Measurements from ENCODE around the gene UBE2O.
A peak's percentile ranks its signal among the peaks of the same experiment; 100 is the strongest.

UBE2O gene

DNA sequence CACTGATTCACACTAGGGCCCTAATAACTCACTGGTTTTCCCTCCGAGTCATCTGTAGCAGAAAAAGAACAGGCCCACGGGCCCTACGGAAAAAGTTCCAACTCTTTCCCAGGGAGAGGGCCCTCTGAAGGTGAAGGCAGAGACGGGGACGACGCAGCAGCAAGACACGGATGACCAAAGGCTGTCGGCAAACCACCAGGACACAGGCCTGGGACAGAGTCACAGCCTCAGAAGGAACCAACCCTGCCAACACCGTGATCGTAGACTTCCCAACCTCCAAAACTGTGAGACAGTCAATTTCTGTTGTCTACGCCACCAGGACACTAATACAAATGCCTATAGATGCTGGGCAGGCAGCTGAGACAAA, 73.7 kb downstream of the UBE2O start:
- DNase-seq (ENCODE audit: low read depth): no peak
- TF ChIP-seq MYC (IDR thresholded peaks at IDR 0.05; ENCODE audit: low read depth, low read length) (no peak), POLR2A (IDR thresholded peaks at IDR 0.05; ENCODE audit: extremely low read depth, insufficient read length) (no peak)
- TF ChIP-seq, protein P1, sequence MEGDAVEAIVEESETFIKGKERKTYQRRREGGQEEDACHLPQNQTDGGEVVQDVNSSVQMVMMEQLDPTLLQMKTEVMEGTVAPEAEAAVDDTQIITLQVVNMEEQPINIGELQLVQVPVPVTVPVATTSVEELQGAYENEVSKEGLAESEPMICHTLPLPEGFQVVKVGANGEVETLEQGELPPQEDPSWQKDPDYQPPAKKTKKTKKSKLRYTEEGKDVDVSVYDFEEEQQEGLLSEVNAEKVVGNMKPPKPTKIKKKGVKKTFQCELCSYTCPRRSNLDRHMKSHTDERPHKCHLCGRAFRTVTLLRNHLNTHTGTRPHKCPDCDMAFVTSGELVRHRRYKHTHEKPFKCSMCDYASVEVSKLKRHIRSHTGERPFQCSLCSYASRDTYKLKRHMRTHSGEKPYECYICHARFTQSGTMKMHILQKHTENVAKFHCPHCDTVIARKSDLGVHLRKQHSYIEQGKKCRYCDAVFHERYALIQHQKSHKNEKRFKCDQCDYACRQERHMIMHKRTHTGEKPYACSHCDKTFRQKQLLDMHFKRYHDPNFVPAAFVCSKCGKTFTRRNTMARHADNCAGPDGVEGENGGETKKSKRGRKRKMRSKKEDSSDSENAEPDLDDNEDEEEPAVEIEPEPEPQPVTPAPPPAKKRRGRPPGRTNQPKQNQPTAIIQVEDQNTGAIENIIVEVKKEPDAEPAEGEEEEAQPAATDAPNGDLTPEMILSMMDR (IDR thresholded peaks at IDR 0.05; ENCODE audit: low read depth, low read length): no peak
- TF ChIP-seq, protein P2, sequence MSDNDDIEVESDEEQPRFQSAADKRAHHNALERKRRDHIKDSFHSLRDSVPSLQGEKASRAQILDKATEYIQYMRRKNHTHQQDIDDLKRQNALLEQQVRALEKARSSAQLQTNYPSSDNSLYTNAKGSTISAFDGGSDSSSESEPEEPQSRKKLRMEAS (IDR thresholded peaks at IDR 0.05; ENCODE audit: low read depth, low read length): no peak
- H3K4me3 ChIP-seq (ENCODE audit: low read depth, low read length): no peak overlapping the region

DNA sequence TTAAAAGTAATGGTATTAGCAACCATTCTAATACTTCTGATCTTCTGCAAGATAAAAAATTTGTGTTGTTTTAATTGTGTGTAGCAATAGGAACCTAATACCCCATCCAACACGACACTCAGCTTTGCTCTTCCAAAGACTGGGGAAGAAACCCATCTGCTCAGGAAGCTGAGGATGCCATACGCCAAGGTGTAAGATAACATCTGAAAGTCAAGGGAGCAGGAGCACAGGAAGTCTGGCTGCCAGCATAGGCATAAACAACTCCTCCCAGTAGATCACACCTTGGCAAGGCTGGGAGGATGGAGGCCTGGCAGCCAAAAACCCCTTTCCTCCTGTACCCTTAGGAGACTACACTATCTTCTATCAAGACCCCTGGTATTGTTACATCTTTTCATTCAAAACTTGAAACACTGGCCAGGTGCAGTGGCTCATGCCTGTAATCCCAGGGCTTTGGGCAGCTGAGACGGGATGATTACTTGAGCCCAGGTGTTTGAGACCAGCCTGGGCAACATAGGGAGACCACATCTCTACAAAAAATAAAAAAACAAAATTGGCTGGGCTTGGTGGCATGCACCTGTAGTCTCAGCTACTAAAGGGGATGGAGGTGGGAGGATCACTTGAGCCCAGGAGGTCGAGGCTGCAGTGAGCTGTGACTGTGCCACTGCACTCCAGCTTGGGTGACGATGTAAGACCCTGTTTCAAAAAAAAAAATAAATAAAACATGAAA, 74.2 kb downstream of the UBE2O start:
- no peak for DNase-seq (ENCODE audit: low read depth)
- TF ChIP-seq, protein P2 (IDR thresholded peaks at IDR 0.05; ENCODE audit: low read depth, low read length): no peak
- H3K4me3 ChIP-seq (ENCODE audit: low read depth, low read length): no peak overlapping the region

DNA sequence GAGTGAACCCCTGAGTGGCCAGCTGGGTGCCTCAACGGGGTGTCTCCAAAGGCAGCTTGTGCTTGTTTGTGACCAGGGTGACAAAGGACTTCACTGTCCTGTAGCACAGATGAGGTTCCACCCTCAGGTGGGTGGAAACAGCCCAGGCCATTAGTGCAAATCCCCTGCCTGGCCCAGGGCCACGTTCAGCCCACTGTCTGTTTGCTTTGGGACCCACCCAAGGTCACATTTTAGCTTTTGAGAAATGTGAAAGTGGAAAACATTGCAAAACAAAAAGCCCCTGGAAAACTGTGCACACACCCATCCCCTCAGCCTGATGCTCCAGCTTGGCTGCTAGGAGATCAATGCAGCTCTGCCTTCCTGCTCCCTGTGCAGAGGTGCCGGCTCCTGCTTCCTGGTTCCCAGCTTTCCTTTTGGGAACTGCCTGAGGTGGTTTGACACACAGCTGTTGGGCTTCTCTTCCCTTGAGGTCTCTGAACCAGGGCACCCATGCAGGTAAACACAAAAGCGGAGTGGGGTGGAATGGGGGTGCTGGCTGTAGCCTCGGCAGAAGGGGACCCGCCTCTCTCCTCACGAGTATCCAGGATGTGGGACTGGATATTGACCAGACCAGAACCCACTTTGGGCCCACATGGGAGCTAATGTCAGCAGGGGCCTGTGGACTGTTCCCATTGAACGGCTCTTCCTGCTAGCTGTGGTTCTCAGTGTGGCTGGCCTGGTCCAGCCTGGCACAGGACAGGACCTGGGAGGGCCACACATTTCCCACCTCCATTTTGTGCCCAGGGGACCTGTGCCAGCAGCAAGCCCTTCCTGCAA, 76.4 kb downstream of the UBE2O start:
- no peak for DNase-seq (ENCODE audit: low read depth)
- TF ChIP-seq, protein P2 (IDR thresholded peaks at IDR 0.05; ENCODE audit: low read depth, low read length): no peak
- TF ChIP-seq MYC (IDR thresholded peaks at IDR 0.05; ENCODE audit: low read depth, low read length): no peak
- TF ChIP-seq, protein P1 (IDR thresholded peaks at IDR 0.05; ENCODE audit: low read depth, low read length): no peak
- TF ChIP-seq POLR2A (IDR thresholded peaks at IDR 0.05; ENCODE audit: extremely low read depth, insufficient read length): no peak

DNA sequence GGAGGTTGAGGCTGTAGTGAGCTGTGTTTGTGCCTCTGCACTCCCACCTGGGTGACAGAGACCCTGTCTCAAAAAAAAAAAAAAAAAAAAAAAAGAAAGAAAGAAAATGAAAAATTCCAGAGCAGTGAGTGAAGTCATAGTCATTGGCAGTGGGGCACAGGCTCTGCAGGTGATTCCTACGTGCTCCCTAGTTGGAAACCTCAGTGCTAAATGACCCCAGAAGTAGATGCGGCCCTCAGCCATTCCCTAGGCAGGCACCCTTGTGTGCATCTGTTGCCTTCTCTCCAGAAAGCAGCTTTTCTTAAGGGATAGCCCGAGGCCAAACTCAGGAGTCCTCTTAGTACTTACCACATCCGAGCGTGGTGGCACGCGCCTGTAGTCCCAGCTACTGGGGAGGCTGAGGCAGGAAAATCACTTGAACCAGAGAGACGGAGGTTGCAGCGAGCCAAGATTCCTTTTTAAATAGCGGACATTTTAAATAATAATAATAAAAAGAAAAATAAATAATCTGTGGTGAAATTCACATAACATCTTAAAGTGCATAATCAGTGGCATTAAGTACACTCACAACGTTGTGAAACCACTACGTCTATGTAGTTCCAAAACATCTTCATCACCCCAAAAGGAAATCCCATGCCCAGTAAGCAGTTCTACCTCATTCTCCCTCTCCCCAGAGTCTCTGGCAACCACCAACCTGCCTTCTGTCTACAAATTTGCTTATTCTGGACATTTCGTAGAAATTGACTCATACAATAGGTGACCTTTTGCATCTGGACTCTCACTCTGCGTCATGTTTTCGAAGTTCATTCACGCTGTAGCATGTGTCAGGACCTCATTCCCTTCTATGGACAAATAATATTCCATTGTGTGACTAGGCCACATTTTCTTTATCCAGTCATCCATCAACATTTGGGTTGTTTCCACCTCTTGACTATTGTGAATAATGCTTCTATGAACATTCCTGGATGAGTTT, 81.0 kb downstream of the UBE2O start:
- TF ChIP-seq MYC (IDR thresholded peaks at IDR 0.05; ENCODE audit: low read depth, low read length) (no peak), POLR2A (IDR thresholded peaks at IDR 0.05; ENCODE audit: extremely low read depth, insufficient read length) (no peak)
- TF ChIP-seq, protein P2 (IDR thresholded peaks at IDR 0.05; ENCODE audit: low read depth, low read length): no peak
- TF ChIP-seq, protein P1 (IDR thresholded peaks at IDR 0.05; ENCODE audit: low read depth, low read length): no peak
- H3K4me3 ChIP-seq (ENCODE audit: low read depth, low read length): no peak overlapping the region
- DNase-seq (ENCODE audit: low read depth): no peak

More for the DNA sequence above, 76.4 kb downstream of the UBE2O start:
- H3K4me3 ChIP-seq (ENCODE audit: low read depth, low read length): no peak overlapping the region

DNA sequence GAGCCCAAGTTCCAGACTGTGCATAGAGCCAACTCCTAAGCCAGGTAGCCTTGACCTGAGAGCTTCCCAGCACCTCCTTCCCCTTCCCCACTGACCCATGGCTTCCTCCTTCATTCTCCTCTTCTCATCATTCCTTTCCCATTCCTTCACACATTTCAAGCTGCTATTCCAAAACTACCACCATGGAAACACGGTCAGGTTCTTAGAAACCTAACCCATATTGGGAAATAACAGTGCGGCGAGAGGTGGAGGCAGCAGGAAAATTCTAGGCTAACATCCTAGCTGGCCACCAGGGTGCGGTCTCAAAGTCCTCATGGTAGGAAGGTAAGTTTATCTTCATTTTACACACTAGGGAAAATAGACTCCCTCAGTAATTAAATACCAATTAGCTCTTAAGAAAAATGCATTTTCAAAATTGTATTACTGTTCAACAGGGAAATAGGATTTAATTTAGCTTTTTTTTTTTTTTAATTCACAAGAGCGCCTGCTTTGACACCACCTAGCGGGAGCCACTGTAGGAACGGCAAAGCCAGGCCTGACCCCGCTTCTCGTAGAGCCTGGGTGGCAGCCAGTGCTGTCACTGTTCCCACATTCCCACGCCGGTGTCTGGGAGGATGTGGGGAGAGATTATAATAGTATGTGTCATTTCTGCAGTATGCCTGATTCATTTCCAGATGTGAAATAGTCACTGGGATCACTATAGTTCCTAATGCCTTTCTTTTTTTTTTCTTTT, 82.5 kb downstream of the UBE2O start:
- no peak overlapping the region for H3K4me3 ChIP-seq (ENCODE audit: low read depth, low read length)
- TF ChIP-seq, protein P1 (IDR thresholded peaks at IDR 0.05; ENCODE audit: low read depth, low read length): peak; percentile 13
- TF ChIP-seq MYC (IDR thresholded peaks at IDR 0.05; ENCODE audit: low read depth, low read length): no peak
- no peak for TF ChIP-seq POLR2A (IDR thresholded peaks at IDR 0.05; ENCODE audit: extremely low read depth, insufficient read length)
- TF ChIP-seq, protein P2 (IDR thresholded peaks at IDR 0.05; ENCODE audit: low read depth, low read length): no peak
- DNase-seq (ENCODE audit: low read depth): no peak
